Aorta (tissue), 5 donors: Measurements from ENCODE around the gene PLOD3. TPM values are rescaled to one million over a fixed set of nuclear protein-coding genes. Genes with fewer than 3 reads are reported as not detected.

ENCODE experiments used
- ATAC-seq: fragments of 200-7000 bp; cut with Tn5 transposase; one replicate; pipeline ENCODE4 v1.9.1; 2022; ENCODE audit warnings: moderate library complexity; ENCODE audit not compliant: low FRiP score
- DNase-seq, 2 donors: peaks; one replicate each; pipeline ENCODE4 v3.0.0-alpha.2; 2020
- H3K27ac ChIP-seq, 2 donors: one replicate each; pipeline ENCODE4 v1.5.1; 2013; ENCODE audit warnings: low read length in 2 of 2, mild to moderate bottlenecking in 2 of 2, moderate library complexity in 2 of 2, control low read depth in 1 of 2, inconsistent platforms in 1 of 2, low read depth in 1 of 2
- H3K27me3 ChIP-seq, 2 donors: one replicate each; pipeline ENCODE4 v1.6.1; 2013; ENCODE audit warnings: control low read depth in 1 of 2, low read length in 1 of 2, mild to moderate bottlenecking in 1 of 2, moderate library complexity in 1 of 2; ENCODE audit not compliant: insufficient read depth in 2 of 2, control insufficient read depth in 1 of 2
- H3K36me3 ChIP-seq, 2 donors: one replicate each; pipeline ENCODE4 v1.6.1; 2013; ENCODE audit warnings: control low read depth in 1 of 2, low read length in 1 of 2, mild to moderate bottlenecking in 1 of 2; ENCODE audit not compliant: insufficient read depth in 2 of 2, control insufficient read depth in 1 of 2
- H3K4me1 ChIP-seq, 2 donors: one replicate each; pipeline ENCODE4 v1.6.1; 2013; ENCODE audit warnings: low read length in 2 of 2, control low read depth in 1 of 2, mild to moderate bottlenecking in 1 of 2, moderate library complexity in 1 of 2; ENCODE audit not compliant: insufficient read depth in 2 of 2, control insufficient read depth in 1 of 2
- H3K4me3 ChIP-seq, 2 donors: one replicate each; pipeline ENCODE4 v1.5.1; 2013; ENCODE audit warnings: low read length in 2 of 2, control low read depth in 1 of 2, mild to moderate bottlenecking in 1 of 2
- H3K9me3 ChIP-seq: one replicate; pipeline ENCODE4 v1.6.1; 2013; ENCODE audit warnings: mild to moderate bottlenecking, low read length; ENCODE audit not compliant: control insufficient read depth
- WGBS, 2 donors: extraction: QIAGEN DNeasy Blood & Tissue Kit; methylation state at CpG; one replicate each; pipeline ENCODE4 v1.1.7; 2013; 5-methylcytosine and 5-hydroxymethylcytosine counted together
- intact Hi-C, 2 donors: fragments of 100-400 bp; cut with DNase I; formaldehyde crosslinking; loops; one replicate each; pipeline versions ENCODE4 v1.14.2 to v1.15.0; 2022
- polyA plus RNA-seq, 2 donors: library from polyadenylated mRNA; stranded (reverse); fragments of 200-250 nt; gene quantifications; one replicate each; pipeline ENCODE4 v1.2.3, GENCODE V29; 2013
- total RNA-seq, 2 donors: library from RNA; stranded (reverse); fragmentation: NEBNext Ultra II Directional; extraction: Animal tissue kit (Norgen Biotek cat#: 25700); gene quantifications; one replicate each; pipeline ENCODE4 v1.2.1, GENCODE V29; 2021
- donor health status: healthy with polysubstance abuse.
- donor health status: Bipolar disorder and iron deficiency.
- donor health status: DM: no; HTN: no; CAD: no.
- donor health status: DM: no; HTN: no; CAD: no.
- donor health status: DM: yes; HTN: yes; CAD: no.

Gene PLOD3
- total and polyA plus RNA-seq, 4 donors: 27.2 to 70.6 (median 50.1) TPM

- no peaks in the 10 kb centered on the region for H3K4me1 ChIP-seq
- H3K27me3 ChIP-seq: no peaks in the 10 kb centered on the region
- DNase-seq (no peak), ATAC-seq (no peak)
- H3K9me3 ChIP-seq: no peaks in the 10 kb centered on the region
- H3K27ac ChIP-seq: no peak overlapping the region
- intact Hi-C loops: no loop called here
- no peaks in the 10 kb centered on the region for H3K36me3 ChIP-seq
- WGBS, 2 donors: 94 to 95% methylated on average over 3 of the region's 3 CpGs
- no peak overlapping the region for H3K4me3 ChIP-seq
Measured at GRCh38 chr7:101250324-101250723, 32.9 kb upstream of the PLOD3 start.

DNA sequence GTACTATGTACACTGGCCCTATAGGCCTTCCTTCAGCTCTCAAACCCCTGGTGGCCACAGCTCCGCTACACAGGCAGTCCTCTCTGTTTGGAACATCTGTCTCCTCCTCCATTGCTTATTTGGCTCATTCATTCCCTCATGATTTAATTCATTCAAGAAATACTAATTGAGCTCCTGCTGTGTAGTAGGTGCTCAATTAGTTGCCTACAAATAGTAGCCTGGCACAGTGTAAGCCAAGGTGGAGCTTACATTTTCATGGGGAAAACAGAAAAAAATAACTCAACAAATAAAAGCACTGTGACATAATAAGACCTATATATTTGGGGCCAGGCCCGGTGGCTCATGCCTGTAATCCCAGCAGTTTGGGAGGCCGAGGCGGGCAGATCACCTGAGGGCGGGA, 30.9 kb upstream of the PLOD3 start:
- ATAC-seq (no peak), DNase-seq (no peak)
- H3K36me3 ChIP-seq: no peaks in the 10 kb centered on the region
- no peaks in the 10 kb centered on the region for H3K9me3 ChIP-seq
- H3K27me3 ChIP-seq: no peaks in the 10 kb centered on the region
- no peak overlapping the region for H3K27ac ChIP-seq
- H3K4me1 ChIP-seq: no peaks in the 10 kb centered on the region
- 95% methylated on average over 5 of the region's 5 CpGs for WGBS, 2 donors
- H3K4me3 ChIP-seq: no peak overlapping the region
- intact Hi-C loops: no loop called here

DNA sequence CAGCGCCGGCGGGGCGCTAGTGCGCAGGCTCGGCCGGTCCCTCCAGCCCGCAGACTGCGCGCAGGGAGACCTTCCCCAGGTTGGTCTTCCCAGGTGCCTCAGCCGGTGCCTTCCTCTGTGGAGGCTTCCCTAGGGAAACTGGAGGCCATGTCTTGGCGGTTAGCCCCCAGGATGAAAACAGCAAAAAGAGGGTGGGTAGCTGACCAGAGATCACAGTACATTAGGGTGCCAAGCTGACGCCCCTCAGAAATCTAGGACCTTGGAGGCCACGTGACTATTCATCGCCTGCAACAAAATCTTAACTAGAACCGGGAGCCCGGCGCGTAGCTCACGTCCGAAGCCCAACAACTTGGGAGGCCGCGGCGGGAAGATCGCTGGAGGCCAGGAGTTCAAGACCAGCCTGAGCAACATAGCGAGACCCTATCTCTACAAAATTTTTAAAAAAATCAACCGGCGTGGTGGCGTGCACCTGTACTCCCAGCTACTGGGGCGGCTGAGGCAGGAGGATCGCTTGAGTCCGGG, 27.8 kb upstream of the PLOD3 start:
- Histone ChIP-seq H3K36me3 (no peaks in the 10 kb centered on the region), H3K4me3 (peak overlapping the region; percentile 12 to 74), H3K9me3 (no peaks in the 10 kb centered on the region), H3K4me1 (no peaks in the 10 kb centered on the region), H3K27ac (peak overlapping the region in 1 of 2 donors; percentile 2), H3K27me3 (no peaks in the 10 kb centered on the region)
- intact Hi-C loops: loop anchor here in 1 of 2 donors (2.0 kb wide), 1 partner anchor 28 kb away; the partner anchor contains the start of gene PLOD3
- 25 to 27% methylated on average over 31 to 32 of the region's 32 CpGs for WGBS, 2 donors
- DNase-seq (no peak), ATAC-seq (no peak)

DNA sequence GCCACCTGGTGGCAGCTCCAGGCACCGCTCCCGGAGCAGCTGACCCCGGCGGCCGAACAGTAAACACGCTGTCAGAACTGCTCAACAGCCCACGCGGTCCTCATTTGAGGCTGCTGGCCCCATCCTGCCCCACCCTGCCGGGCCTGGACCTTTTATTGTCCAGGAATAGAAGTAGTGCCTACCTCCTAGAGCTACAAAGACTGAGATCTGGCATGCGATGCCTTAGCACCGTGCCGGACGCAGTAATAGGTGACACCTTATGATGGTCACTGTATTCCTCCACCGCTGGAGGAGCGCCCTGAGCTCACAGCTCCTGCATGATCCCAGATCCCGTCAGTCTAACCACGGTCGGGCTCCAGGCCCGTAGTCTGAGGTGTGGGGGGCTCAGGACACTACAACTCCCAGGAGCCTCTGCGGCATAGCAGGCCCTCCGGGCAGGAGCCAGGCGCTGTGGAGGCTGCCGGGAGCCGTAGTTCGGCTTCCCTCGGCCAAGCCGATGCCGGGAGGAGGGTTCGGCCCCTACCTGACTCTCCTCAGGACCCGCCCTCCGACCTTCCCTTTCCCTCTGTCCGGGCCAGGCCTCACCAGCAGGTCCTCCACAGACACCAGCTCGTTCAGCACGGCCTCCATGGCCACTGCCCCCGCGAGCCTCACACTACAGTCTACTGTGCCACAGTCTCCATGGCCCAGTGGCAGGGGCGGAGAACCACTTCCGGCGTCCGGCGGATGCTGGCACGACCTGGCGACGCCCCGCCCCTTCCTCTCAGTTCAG, 27.2 kb upstream of the PLOD3 start, which contains the start of gene FIS1:
Gene FIS1 (minus strand): TSS at position 707 of the 772 bp plus-strand sequence. CDS start 77 bp downstream, at position 630.
- Histone ChIP-seq H3K27ac (peak within 1 kb of the TSS in 1 of 2 donors; percentile 98), H3K9me3 (no peaks in the 10 kb centered on the region), H3K4me1 (no peaks in the 10 kb centered on the region), H3K36me3 (no peaks in the 10 kb centered on the region), H3K4me3 (peak within 1 kb of the TSS; percentile 74 to 96), H3K27me3 (no peaks in the 10 kb centered on the region)
- DNase-seq (peak; percentile 97 to 98), ATAC-seq (peak; percentile 99)
- intact Hi-C loops: loop anchor here in 1 of 2 donors (2.0 kb wide), 1 partner anchor 28 kb away; the partner anchor contains the start of gene PLOD3
- WGBS, 2 donors: 0 to 1% methylated on average over 44 to 45 of the region's 45 CpGs

DNA sequence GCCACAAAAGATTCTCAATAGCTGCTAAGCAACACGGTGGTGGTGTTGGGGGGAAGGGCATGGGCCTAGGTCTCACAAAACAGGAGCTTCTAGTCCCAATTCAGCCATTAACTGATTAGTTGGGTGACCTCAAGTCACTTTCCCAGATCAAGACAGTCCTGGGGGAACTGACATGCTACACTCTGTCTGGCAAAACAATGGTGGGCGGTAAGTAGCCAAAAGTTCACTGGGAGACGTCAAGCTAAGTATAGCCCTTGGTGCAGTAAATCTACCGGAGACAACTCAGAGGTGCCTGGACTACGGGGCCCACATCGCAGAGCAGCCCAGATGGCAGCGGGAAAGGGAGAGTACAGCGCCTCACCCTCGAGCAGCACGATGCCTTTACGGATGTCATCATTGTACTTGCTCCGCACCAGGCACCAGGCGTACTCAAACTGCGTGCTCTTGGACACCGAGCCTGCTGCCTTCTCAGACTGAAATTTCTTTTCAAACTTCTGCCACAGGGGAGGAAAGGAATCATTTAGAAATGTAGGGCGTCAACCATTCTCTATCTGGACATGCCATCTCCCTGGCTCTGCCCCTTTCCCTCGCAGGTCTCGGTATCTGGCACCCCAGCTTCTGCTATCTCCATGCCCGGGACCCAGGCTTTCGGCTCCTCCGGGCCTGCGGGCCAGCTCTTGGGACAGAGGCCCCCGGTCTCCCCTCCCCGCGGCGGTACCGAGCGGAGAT, 26.4 kb upstream of the PLOD3 start:
- Histone ChIP-seq H3K27ac (peak overlapping the region in 1 of 2 donors; percentile 67), H3K27me3 (no peaks in the 10 kb centered on the region), H3K4me3 (peak overlapping the region; percentile 35 to 74), H3K36me3 (no peaks in the 10 kb centered on the region), H3K9me3 (no peaks in the 10 kb centered on the region), H3K4me1 (no peaks in the 10 kb centered on the region)
- WGBS, 2 donors: 11 to 12% methylated on average over 27 to 28 of the region's 28 CpGs
- intact Hi-C loops: loop anchor here in 1 of 2 donors (2.0 kb wide), 1 partner anchor 27 kb away; the partner anchor contains the start of gene PLOD3
- no peak for DNase-seq
- ATAC-seq: peak; percentile 1

GRCh38 chr7:101241443-101242349, 24.3 kb upstream of the PLOD3 start:
- Histone ChIP-seq H3K4me1 (no peaks in the 10 kb centered on the region), H3K4me3 (no peak overlapping the region), H3K27me3 (no peaks in the 10 kb centered on the region), H3K36me3 (no peaks in the 10 kb centered on the region), H3K27ac (no peak overlapping the region), H3K9me3 (no peaks in the 10 kb centered on the region)
- DNase-seq (no peak), ATAC-seq (no peak)
- WGBS, 2 donors: 84 to 85% methylated on average over 16 of the region's 16 CpGs
- intact Hi-C loops: no loop called here

GRCh38 chr7:101241015-101241363, 23.6 kb upstream of the PLOD3 start:
- no peaks in the 10 kb centered on the region for H3K9me3 ChIP-seq
- 90% methylated on average over 12 of the region's 12 CpGs for WGBS, 2 donors
- H3K27me3 ChIP-seq: no peaks in the 10 kb centered on the region
- H3K4me3 ChIP-seq: no peak overlapping the region
- H3K36me3 ChIP-seq: no peaks in the 10 kb centered on the region
- no peak for ATAC-seq
- intact Hi-C loops: no loop called here
- H3K27ac ChIP-seq: no peak overlapping the region
- H3K4me1 ChIP-seq: no peaks in the 10 kb centered on the region
- no peak for DNase-seq
